ENCODE data around the gene SFSWAP.

GRCh38 chr12:131797588-131797934, 86.7 kb downstream of the SFSWAP start:
- no peak for TF ChIP-seq CTCF (IDR thresholded peaks at IDR 0.05)
- TF ChIP-seq POLR2A (IDR thresholded peaks at IDR 0.05): no peak
